Glomerular visceral epithelial cell (primary cell): ENCODE measurements around the gene LAMA5.

Experiments
- DNase-seq: peaks from one replicate; pipeline ENCODE4 v3.0.0-alpha.2; 2016; ENCODE audit errors: extremely low spot score

Gene LAMA5

DNA sequence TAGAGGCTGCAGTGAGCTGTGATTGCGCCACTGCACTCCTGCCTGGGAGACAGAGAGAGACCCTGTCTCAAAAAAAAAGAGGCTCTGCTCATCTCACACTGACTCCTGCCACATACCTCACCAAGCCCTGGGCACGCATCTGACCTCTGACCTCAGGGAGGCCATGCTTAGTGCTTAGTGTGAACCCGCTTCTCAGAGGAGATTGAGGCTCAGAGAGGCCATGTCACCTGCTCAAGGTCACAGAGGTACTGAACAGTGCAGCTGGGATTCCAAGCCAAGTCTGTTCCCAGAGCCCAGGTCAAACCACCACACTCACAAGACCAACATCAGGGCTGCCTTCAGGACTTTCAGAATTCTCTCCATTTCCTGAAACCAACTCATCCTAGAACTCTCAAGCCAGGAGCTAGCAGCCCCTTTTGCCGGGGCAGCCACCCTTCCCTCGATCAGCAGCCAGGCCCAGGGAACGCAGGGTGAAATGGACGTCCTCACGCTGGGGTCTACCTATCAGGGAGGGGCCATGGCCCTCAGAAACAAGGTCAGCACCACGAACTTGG lies 37.1 kb upstream of the LAMA5 start:
- DNase-seq, result no peak

- DNase-seq, result no peak
Measured at GRCh38 chr20:62403331-62403730, 36.2 kb upstream of the LAMA5 start.

- DNase-seq, result no peak
Measured at GRCh38 chr20:62402456-62403150, 35.5 kb upstream of the LAMA5 start.

GRCh38 chr20:62401331-62401779 lies 34.2 kb upstream of the LAMA5 start:
- DNase-seq, result no peak

- no peak for DNase-seq
Measured at GRCh38 chr20:62400541-62400940, 33.4 kb upstream of the LAMA5 start.

DNA sequence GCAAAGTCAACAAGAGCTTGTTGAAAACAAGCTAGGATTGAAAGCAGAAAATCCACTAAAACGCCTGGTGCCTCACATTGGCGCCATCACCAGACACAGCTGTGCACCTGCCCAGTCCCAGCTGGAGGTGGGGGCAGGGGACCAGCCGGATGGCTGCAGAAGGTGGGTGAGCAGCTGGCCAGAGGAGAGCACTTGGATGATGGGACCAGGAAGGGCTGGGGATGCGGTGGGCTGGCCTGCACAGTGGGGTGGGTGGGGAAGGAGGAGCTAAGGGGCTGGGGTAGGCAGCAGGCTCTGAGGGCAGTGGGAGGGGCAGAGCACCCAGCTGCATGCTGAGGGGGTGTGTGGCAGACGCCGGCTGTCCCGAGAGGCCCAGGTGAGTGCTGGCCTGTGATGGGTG lies 32.9 kb upstream of the LAMA5 start:
- DNase-seq, result no peak

- no peak for DNase-seq
Measured at GRCh38 chr20:62398120-62398821, 31.2 kb upstream of the LAMA5 start.

- no peak for DNase-seq
Measured at GRCh38 chr20:62396367-62397239, 29.5 kb upstream of the LAMA5 start.

GRCh38 chr20:62395311-62396242 lies 28.5 kb upstream of the LAMA5 start:
- DNase-seq, result no peak

- DNase-seq, result no peak
Measured at GRCh38 chr20:62394248-62395245, 27.4 kb upstream of the LAMA5 start.

GRCh38 chr20:62393830-62394229 lies 26.7 kb upstream of the LAMA5 start:
- no peak for DNase-seq

- no peak for DNase-seq
Measured at GRCh38 chr20:62393335-62393665, 26.2 kb upstream of the LAMA5 start.

- DNase-seq, result no peak
Measured at GRCh38 chr20:62392621-62393334, 25.7 kb upstream of the LAMA5 start.

DNA sequence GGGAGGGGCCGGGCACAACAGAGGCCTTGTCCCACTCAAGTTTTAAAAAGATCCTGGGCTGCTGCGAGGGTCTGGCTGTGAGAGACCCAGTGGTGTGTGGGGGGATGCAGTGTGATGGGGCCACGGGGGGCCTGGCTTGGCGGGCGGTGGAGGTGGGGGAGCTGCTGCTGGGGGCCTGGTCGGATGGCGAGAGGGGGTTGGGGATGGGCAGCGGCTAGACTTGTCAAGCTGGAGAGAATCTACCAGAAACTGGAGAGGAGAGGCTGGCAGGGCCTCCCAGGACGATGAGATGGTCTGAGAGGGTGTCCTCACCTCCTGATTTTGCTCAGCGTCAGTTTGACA lies 24.9 kb upstream of the LAMA5 start:
- DNase-seq, result no peak

DNA sequence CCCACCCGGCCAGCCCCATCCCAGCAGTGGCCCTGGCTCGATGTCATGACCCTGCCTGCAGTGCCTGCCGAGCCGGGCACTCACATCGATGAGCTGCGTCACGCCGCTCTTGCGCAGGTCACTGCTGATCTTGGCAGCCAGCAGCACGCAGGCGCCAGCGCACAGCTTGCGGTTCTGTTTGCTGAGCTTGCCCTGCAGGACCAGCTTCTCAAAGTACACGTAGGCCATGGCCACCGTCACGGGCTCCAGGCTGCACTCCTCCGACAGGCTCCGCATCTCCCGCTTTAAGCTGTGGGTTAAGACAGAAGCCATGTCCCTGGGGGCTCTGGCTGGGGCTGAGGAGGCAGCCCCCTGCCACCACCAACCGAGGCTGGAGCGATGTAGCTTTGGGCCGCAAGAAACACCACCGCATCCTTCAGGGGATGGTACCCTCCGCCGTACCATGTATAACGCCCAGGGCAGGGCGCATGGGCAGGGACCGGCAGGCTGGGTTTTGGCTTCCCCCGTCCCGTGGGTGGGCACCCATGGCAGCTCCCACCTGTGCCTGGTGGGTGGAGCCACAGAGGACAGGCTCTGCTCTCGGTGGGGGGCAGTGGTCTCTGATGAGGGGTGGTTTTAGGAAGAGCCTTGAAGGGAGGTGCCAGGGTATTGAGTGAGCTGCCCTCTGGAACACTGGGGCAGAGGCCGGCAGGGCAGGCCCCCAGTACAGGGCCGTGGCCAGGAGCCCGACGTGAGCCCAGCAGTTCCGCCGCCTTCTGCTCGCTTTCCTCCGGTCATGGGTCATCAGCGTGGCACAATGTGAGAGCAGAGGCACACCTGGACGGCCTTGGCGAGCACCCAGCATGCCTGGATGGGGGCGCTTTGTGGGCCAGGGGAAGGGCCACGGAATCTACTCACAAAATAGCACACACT lies 24.3 kb upstream of the LAMA5 start:
- no peak for DNase-seq

GRCh38 chr20:62390317-62391164 lies 23.4 kb upstream of the LAMA5 start:
- no peak for DNase-seq

GRCh38 chr20:62389601-62390087 lies 22.5 kb upstream of the LAMA5 start:
- no peak for DNase-seq
